Body of pancreas (tissue), 4 donors: ENCODE results near the gene SCN5A.

Experiments used
- POLR2A ChIP-seq, 3 donors: fragments of 450-650 bp; IDR thresholded peaks; one replicate each; pipeline ENCODE4 v1.6.1; 2016; ENCODE audit warnings: antibody characterized with exemption in 3 of 3, mild to moderate bottlenecking in 2 of 3
- TF ChIP-seq, protein P1 (sequence below), 7 experiments: fragments of 450-650 bp in 4 of 7; fragments of 200-600 bp in 3 of 7; sonication (generic) in 3 of 7; IDR thresholded peaks; one replicate each; pipeline ENCODE4 v1.5.1; 2016 to 2019; ENCODE audit warnings: antibody characterized with exemption in 7 of 7

DNA sequence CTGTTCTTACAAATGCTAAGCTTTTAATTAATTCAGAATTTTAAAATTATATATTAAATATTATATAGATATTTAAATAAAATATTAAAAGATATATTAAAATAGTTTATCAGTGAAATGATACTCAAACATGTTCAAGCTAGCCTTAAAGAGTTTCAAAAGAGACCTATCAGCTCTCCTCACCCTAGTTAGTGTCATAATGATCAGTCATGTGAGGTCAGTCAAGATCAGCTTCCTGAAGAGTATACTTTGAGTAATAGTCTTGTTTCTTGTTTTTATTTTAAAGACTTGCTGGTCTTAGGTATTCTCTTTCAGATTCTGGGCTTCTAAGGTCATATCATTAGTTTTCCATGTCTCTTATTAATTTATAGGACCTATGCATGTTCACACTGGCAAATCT lies 138.9 kb downstream of the SCN5A start:
- TF ChIP-seq, protein P1, sequence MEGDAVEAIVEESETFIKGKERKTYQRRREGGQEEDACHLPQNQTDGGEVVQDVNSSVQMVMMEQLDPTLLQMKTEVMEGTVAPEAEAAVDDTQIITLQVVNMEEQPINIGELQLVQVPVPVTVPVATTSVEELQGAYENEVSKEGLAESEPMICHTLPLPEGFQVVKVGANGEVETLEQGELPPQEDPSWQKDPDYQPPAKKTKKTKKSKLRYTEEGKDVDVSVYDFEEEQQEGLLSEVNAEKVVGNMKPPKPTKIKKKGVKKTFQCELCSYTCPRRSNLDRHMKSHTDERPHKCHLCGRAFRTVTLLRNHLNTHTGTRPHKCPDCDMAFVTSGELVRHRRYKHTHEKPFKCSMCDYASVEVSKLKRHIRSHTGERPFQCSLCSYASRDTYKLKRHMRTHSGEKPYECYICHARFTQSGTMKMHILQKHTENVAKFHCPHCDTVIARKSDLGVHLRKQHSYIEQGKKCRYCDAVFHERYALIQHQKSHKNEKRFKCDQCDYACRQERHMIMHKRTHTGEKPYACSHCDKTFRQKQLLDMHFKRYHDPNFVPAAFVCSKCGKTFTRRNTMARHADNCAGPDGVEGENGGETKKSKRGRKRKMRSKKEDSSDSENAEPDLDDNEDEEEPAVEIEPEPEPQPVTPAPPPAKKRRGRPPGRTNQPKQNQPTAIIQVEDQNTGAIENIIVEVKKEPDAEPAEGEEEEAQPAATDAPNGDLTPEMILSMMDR (IDR thresholded peaks at IDR 0.05): no peak
- no peak for TF ChIP-seq POLR2A (IDR thresholded peaks at IDR 0.05)
